ENCODE results near the gene MEF2C.

- peak in 5 of 7 experiments; percentile 64 to 94 (median 90) for TF ChIP-seq CTCF (IDR thresholded peaks at IDR 0.05)
- no peak for TF ChIP-seq POLR2A (IDR thresholded peaks at IDR 0.05)
- no peak for TF ChIP-seq EP300 (IDR thresholded peaks at IDR 0.05)
Measured at GRCh38 chr5:88690409-88691229, 192.4 kb downstream of the MEF2C start.

Measured in stomach (tissue), 4 donors.